Neural cell (in vitro differentiated cells): Measurements from ENCODE around the gene NACC1. TPM values are rescaled to one million over a fixed set of nuclear protein-coding genes. Genes with fewer than 3 reads are reported as not detected.

Experiments used
- H2AFZ ChIP-seq: fragments of 200-600, 300-800 bp; sonication (generic), shearing (Covaris generic); 2 replicates; pipeline ENCODE4 v1.6.0; 2014; ENCODE audit warnings: low read depth, mild to moderate bottlenecking, antibody characterized with exemption, low read length, moderate library complexity
- H3F3A ChIP-seq: fragments of 200-600 bp; shearing (Covaris generic); 2 replicates; pipeline ENCODE4 v1.6.1; 2016; ENCODE audit warnings: mild to moderate bottlenecking, moderate library complexity, mixed read lengths, antibody characterized with exemption, low read length; ENCODE audit not compliant: insufficient read depth, poor library complexity, severe bottlenecking
- H3K27ac ChIP-seq: fragments of 200-600, 300-800 bp; sonication (generic), shearing (Covaris generic); 2 replicates; pipeline ENCODE4 v1.5.1; 2014; ENCODE audit warnings: mild to moderate bottlenecking, low read length, moderate library complexity
- H3K27me3 ChIP-seq: fragments of 300-800, 200-600 bp; sonication (generic), shearing (Covaris generic); 2 replicates; pipeline ENCODE4 v1.6.0; 2014; ENCODE audit warnings: mild to moderate bottlenecking, low read depth, low read length, moderate library complexity; ENCODE audit not compliant: insufficient read depth
- H3K36me3 ChIP-seq: fragments of 300-800, 200-600 bp; sonication (generic), shearing (Covaris generic); 2 replicates; pipeline ENCODE4 v1.5.1; 2014; ENCODE audit warnings: mild to moderate bottlenecking, antibody characterized with exemption, low read length, moderate library complexity; ENCODE audit not compliant: insufficient read depth
- H3K4me2 ChIP-seq: fragments of 300-800, 200-600 bp; sonication (generic), shearing (Covaris generic); 2 replicates; pipeline ENCODE4 v1.6.0; 2014; ENCODE audit warnings: mild to moderate bottlenecking, low read length
- H3K4me3 ChIP-seq: fragments of 300-800, 200-600 bp; sonication (generic), shearing (Covaris generic); 2 replicates; pipeline ENCODE4 v1.5.1; 2014; ENCODE audit warnings: mild to moderate bottlenecking, low read length, moderate library complexity
- H3K79me2 ChIP-seq: fragments of 200-600 bp; shearing (Covaris generic); replicated peaks from 2 replicates; pipeline ENCODE4 v1.6.0; 2014; ENCODE audit warnings: mild to moderate bottlenecking, low read length, moderate library complexity; ENCODE audit not compliant: insufficient read depth
- H3K9ac ChIP-seq: fragments of 300-800, 200-600 bp; sonication (generic), shearing (Covaris generic); 2 replicates; pipeline ENCODE4 v1.6.1; 2016; ENCODE audit warnings: mild to moderate bottlenecking, low read length, mixed read lengths
- H3K9me2 ChIP-seq: fragments of 200-600 bp; shearing (Covaris generic); 2 replicates; pipeline ENCODE4 v1.6.1; 2016; ENCODE audit warnings: mild to moderate bottlenecking, low read length, mixed read lengths; ENCODE audit not compliant: insufficient read depth
- H3K9me3 ChIP-seq: fragments of 200-600, 300-800 bp; sonication (generic), shearing (Covaris generic); 2 replicates; pipeline ENCODE4 v1.6.1; 2016; ENCODE audit warnings: mild to moderate bottlenecking, mixed run types, low read length, moderate library complexity, mixed read lengths
- H4K20me1 ChIP-seq: fragments of 200-600 bp; shearing (Covaris generic); 2 replicates; pipeline ENCODE4 v1.6.1; 2016; ENCODE audit warnings: mild to moderate bottlenecking, mixed run types; ENCODE audit not compliant: insufficient read depth
- CTCF ChIP-seq: fragments of 450-650 bp; IDR thresholded peaks from 2 replicates; pipeline ENCODE4 v1.5.1; 2014; ENCODE audit warnings: antibody characterized with exemption, mild to moderate bottlenecking, moderate library complexity; ENCODE audit not compliant: poor library complexity, severe bottlenecking
- EP300 ChIP-seq: fragments of 450-650 bp; conservative IDR thresholded peaks from 2 replicates; pipeline ENCODE4 v1.6.1; 2014; ENCODE audit warnings: antibody characterized with exemption, mild to moderate bottlenecking, moderate library complexity; ENCODE audit not compliant: poor library complexity, severe bottlenecking
- EZH2 ChIP-seq: fragments of 200-600, 300-800 bp; shearing (Covaris generic), sonication (generic); IDR thresholded peaks from 2 replicates; pipeline ENCODE4 v1.6.1; 2014; ENCODE audit warnings: antibody characterized with exemption, low read length, borderline replicate concordance, mild to moderate bottlenecking; ENCODE audit not compliant: insufficient read depth, poor library complexity, severe bottlenecking
- MXI1 ChIP-seq: fragments of 450-650 bp; conservative IDR thresholded peaks from 2 replicates; pipeline ENCODE4 v1.6.1; 2014; ENCODE audit warnings: antibody characterized with exemption, mild to moderate bottlenecking; ENCODE audit not compliant: poor library complexity, severe bottlenecking
- POLR2AphosphoS5 ChIP-seq: IDR thresholded peaks from 2 replicates; pipeline ENCODE4 v1.6.1; 2012
- RAD21 ChIP-seq: fragments of 450-650 bp; conservative IDR thresholded peaks from 2 replicates; pipeline ENCODE4 v1.6.1; 2014; ENCODE audit warnings: antibody characterized with exemption, mild to moderate bottlenecking, moderate library complexity
- SMC3 ChIP-seq: fragments of 450-650 bp; conservative IDR thresholded peaks from 2 replicates; pipeline ENCODE4 v1.6.1; 2014; ENCODE audit warnings: antibody characterized with exemption, mild to moderate bottlenecking, moderate library complexity; ENCODE audit not compliant: poor library complexity
- TAF1 ChIP-seq: IDR thresholded peaks from 2 replicates; pipeline ENCODE4 v1.6.1; 2012; ENCODE audit warnings: low read depth
- polyA plus RNA-seq: library from polyadenylated mRNA; depleted of rRNA; stranded (reverse); fragments of >200 nt; gene quantifications from 2 replicates; pipeline ENCODE4 v1.2.3, GENCODE V29; 2014
- TF ChIP-seq, protein P1 (sequence below): IDR thresholded peaks from 2 replicates; pipeline ENCODE4 v1.6.1; 2012; ENCODE audit warnings: borderline replicate concordance

Gene NACC1
- polyA plus RNA-seq, 1 donor from 2014 or later, result 16.1 TPM

DNA sequence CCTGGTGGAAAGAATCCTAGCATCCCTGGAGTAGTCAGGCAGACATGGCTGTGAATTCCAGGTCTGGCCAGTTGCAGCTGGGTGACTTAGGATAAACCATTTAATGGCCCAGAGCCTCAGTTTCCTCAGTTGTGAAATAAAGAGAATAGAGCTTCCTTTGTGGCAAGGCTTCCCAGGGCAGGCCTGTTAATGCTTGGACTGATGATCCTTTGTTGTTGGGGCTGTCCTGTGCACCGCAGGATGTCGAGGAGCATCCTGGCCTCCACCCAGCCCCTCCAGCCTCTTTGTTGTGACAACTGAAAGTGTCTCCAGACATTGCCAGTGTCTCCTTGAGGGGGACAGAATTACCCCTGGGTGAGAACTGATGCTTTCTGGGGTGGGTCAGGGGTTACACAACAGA is 31.7 kb upstream of the NACC1 start:
- Histone ChIP-seq H3K4me3 (no peak overlapping the region), H3K36me3 (no peaks in the 10 kb centered on the region), H3K27ac (no peak overlapping the region), H2AFZ (no peak overlapping the region), H3K9me3 (no peaks in the 10 kb centered on the region), H3K4me2 (no peak overlapping the region), H3K79me2 (no peaks in the 10 kb centered on the region), H4K20me1 (no peaks in the 10 kb centered on the region), H3F3A (no peaks in the 10 kb centered on the region), H3K9ac (no peak overlapping the region), H3K27me3 (no peaks in the 10 kb centered on the region), H3K9me2 (no peaks in the 10 kb centered on the region)
- TF ChIP-seq TAF1 (no peak), SMC3 (no peak), EP300 (no peak)

GRCh38 chr19:13087295-13087694 is 30.8 kb upstream of the NACC1 start:
- Histone ChIP-seq H3K9me3 (no peaks in the 10 kb centered on the region), H3K27ac (no peak overlapping the region), H3K36me3 (no peaks in the 10 kb centered on the region), H3K9ac (no peak overlapping the region), H3K79me2 (no peaks in the 10 kb centered on the region), H3K9me2 (no peaks in the 10 kb centered on the region), H3K4me3 (no peak overlapping the region), H3K4me2 (no peak overlapping the region), H2AFZ (no peak overlapping the region), H4K20me1 (no peaks in the 10 kb centered on the region), H3F3A (no peaks in the 10 kb centered on the region), H3K27me3 (no peaks in the 10 kb centered on the region)
- TF ChIP-seq CTCF, result no peak
- TF ChIP-seq MXI1, result no peak
- no peak for TF ChIP-seq TAF1
- TF ChIP-seq, protein P1, sequence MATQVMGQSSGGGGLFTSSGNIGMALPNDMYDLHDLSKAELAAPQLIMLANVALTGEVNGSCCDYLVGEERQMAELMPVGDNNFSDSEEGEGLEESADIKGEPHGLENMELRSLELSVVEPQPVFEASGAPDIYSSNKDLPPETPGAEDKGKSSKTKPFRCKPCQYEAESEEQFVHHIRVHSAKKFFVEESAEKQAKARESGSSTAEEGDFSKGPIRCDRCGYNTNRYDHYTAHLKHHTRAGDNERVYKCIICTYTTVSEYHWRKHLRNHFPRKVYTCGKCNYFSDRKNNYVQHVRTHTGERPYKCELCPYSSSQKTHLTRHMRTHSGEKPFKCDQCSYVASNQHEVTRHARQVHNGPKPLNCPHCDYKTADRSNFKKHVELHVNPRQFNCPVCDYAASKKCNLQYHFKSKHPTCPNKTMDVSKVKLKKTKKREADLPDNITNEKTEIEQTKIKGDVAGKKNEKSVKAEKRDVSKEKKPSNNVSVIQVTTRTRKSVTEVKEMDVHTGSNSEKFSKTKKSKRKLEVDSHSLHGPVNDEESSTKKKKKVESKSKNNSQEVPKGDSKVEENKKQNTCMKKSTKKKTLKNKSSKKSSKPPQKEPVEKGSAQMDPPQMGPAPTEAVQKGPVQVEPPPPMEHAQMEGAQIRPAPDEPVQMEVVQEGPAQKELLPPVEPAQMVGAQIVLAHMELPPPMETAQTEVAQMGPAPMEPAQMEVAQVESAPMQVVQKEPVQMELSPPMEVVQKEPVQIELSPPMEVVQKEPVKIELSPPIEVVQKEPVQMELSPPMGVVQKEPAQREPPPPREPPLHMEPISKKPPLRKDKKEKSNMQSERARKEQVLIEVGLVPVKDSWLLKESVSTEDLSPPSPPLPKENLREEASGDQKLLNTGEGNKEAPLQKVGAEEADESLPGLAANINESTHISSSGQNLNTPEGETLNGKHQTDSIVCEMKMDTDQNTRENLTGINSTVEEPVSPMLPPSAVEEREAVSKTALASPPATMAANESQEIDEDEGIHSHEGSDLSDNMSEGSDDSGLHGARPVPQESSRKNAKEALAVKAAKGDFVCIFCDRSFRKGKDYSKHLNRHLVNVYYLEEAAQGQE, result no peak
- TF ChIP-seq EZH2, result no peak
- TF ChIP-seq RAD21, result no peak
- no peak for TF ChIP-seq SMC3

DNA sequence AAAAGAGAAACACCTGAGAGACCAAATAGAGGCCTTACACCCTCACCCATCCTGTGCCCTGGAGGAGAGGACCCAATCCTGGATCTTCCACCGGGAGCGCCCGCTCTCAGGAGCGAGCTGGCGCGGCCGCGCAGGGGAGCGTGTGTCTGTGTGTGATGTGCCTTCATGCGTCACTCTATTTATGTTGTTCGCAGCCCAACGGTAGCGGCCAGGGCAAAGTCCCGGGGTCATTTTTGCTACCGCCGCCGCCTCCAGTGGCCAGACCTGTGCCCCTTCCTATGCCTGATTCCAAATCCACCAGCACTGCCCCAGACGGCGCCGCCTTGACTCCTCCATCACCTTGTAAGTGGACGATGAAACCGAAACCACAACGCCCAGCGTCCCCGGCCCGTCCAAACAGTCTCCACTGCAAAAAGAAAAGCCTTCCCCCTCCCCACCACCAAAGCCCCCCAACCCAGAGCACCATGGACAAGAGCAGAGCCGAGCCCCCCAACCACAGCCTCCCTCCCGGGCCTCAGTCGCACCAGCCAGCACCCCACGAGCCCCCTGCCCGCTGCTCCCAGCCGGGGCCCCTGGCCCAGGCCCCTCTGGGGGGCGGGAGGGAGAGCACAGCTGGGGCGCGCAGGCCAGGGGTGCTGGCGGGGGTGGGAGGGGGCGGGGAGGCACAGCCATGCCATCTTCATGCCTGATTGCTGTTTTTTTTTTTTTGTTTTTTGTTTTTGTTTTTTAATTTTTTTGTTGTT is 30.1 kb upstream of the NACC1 start:
- H3F3A ChIP-seq, result no peaks in the 10 kb centered on the region
- no peak overlapping the region for H3K4me2 ChIP-seq
- no peak overlapping the region for H3K27ac ChIP-seq
- no peaks in the 10 kb centered on the region for H3K36me3 ChIP-seq
- no peak overlapping the region for H3K4me3 ChIP-seq
- no peaks in the 10 kb centered on the region for H3K9me2 ChIP-seq
- H3K79me2 ChIP-seq, result no peaks in the 10 kb centered on the region
- no peaks in the 10 kb centered on the region for H3K27me3 ChIP-seq
- H3K9me3 ChIP-seq, result no peaks in the 10 kb centered on the region
- no peaks in the 10 kb centered on the region for H4K20me1 ChIP-seq
- TF ChIP-seq EP300 (no peak), POLR2AphosphoS5 (no peak), SMC3 (no peak), CTCF (no peak)
- TF ChIP-seq, protein P1, result no peak
- no peak overlapping the region for H3K9ac ChIP-seq
- H2AFZ ChIP-seq, result no peak overlapping the region
